ENCODE measurements around the gene ASTN2.
A peak's percentile ranks its signal among the peaks of the same experiment; 100 is the strongest.

The ASTN2 gene

DNA sequence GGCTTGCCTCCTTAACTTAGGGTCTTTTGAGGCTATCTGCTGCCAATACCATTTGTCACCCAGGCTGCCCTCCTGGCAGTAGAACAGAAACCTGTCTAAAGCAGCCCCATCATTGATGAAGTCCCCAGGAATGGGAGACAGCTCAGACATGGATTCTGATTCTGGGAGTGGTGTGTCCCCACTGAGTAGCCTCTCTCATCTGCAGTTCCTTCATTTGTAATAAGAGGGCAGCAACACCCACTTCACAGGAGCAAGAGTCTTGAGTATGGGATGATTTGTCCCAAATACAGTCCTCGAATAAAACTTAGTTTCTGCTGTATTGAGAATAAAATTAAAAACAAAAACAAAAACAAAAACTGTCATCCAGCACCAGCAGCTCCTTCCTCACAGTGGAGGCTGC is 167.6 kb downstream of the ASTN2 start:
- TF ChIP-seq, protein P1, sequence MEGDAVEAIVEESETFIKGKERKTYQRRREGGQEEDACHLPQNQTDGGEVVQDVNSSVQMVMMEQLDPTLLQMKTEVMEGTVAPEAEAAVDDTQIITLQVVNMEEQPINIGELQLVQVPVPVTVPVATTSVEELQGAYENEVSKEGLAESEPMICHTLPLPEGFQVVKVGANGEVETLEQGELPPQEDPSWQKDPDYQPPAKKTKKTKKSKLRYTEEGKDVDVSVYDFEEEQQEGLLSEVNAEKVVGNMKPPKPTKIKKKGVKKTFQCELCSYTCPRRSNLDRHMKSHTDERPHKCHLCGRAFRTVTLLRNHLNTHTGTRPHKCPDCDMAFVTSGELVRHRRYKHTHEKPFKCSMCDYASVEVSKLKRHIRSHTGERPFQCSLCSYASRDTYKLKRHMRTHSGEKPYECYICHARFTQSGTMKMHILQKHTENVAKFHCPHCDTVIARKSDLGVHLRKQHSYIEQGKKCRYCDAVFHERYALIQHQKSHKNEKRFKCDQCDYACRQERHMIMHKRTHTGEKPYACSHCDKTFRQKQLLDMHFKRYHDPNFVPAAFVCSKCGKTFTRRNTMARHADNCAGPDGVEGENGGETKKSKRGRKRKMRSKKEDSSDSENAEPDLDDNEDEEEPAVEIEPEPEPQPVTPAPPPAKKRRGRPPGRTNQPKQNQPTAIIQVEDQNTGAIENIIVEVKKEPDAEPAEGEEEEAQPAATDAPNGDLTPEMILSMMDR (IDR thresholded peaks at IDR 0.05; ENCODE audit: insufficient read depth, low read length, poor library complexity, severe bottlenecking): peak; percentile 58
- no peaks in the 10 kb centered on the region for H3K36me3 ChIP-seq (ENCODE audit: control insufficient read depth, insufficient read depth, low read length)
- H3K4me3 ChIP-seq (replicated peaks; ENCODE audit: low read depth, low read length): no peak overlapping the region
- H3K27me3 ChIP-seq (replicated peaks; ENCODE audit: control insufficient read depth, insufficient read depth, low read length): no peaks in the 10 kb centered on the region; the same call in none of the 2 replicates
- no peak for DNase-seq (ENCODE audit: extremely low read depth, insufficient read length)

DNA sequence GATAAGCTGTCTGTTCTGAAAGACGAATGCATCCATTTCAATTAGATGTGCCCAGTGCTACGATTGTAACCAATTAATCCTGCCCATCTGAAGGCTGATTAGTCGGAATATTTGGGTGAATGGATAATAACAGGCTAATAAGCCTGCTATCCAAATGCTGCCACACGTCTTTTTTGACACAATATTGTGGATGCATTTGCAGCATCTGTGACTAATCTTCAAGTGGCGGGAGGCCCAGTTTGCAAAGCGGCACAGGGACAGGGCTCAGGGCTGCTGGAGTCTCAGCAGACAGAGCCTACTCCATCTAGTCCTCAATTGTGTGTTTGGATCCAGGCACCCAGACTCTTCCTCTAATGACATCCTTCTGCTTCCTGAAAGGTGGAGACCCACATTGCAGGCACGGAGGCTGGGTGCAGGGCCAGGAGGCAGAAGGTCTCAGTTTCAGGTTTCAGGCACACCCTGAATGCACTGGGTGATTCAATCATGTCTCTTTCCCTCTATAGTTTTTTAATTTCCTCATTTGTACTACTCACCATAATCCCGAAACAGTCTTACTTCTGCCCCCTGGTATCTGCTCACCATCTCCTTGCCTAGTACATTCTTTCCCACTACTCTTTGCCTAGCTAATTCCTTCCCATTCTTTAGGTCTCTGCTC is 169.6 kb downstream of the ASTN2 start:
- no peak for DNase-seq (ENCODE audit: extremely low read depth, insufficient read length)
- H3K36me3 ChIP-seq (ENCODE audit: control insufficient read depth, insufficient read depth, low read length): no peaks in the 10 kb centered on the region
- H3K27me3 ChIP-seq (replicated peaks; ENCODE audit: control insufficient read depth, insufficient read depth, low read length): no peaks in the 10 kb centered on the region; the same call in none of the 2 replicates
- H3K4me3 ChIP-seq (replicated peaks; ENCODE audit: low read depth, low read length): no peak overlapping the region
- TF ChIP-seq, protein P1 (IDR thresholded peaks at IDR 0.05; ENCODE audit: insufficient read depth, low read length, poor library complexity, severe bottlenecking): no peak

DNA sequence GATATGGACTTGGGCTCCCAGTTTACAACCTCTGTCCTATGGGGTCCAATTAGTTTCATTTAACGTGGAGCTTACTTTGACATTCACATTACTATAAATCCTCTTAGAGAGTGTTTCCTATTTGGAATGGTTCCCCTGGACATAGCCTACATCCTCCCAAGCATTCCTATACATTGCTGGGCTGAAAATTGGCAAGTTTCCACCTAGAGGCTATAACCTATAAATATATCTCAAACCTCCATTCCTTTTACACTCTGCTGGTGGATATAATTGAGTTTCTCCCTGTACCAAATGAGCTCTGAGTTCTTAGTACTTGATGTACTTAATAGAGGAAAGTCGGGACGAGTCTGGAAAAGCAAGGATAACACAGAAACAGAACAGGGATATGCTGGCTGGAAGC is 172.8 kb downstream of the ASTN2 start:
- H3K4me3 ChIP-seq (replicated peaks; ENCODE audit: low read depth, low read length): no peak overlapping the region
- no peak for DNase-seq (ENCODE audit: extremely low read depth, insufficient read length)
- H3K36me3 ChIP-seq (ENCODE audit: control insufficient read depth, insufficient read depth, low read length): no peaks in the 10 kb centered on the region
- H3K27me3 ChIP-seq (replicated peaks; ENCODE audit: control insufficient read depth, insufficient read depth, low read length): no peaks in the 10 kb centered on the region; the same call in 1 of the 2 replicates
- TF ChIP-seq, protein P1 (IDR thresholded peaks at IDR 0.05; ENCODE audit: insufficient read depth, low read length, poor library complexity, severe bottlenecking): no peak

DNA sequence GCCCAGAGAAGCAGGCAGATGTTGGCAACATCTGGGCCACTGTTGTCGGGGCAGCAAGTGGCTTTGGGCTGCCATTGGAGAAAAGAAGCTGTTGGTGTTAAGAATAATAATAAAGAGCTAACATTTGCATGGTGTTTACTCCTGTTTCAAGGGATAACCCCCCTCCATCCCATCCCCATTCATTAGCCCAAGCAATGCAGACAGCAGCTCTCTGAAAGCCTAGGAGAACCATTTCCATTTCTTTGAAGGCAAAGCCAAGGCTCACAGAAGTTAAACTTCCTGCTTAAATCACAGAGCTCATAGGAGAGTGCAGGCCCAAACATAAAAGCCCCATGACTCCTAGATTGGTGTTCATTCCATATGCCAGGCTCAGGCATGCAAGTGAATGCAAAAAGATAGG is 175.4 kb downstream of the ASTN2 start:
- H3K4me3 ChIP-seq (replicated peaks; ENCODE audit: low read depth, low read length): no peak overlapping the region
- H3K36me3 ChIP-seq (ENCODE audit: control insufficient read depth, insufficient read depth, low read length): no peaks in the 10 kb centered on the region
- no peak for DNase-seq (ENCODE audit: extremely low read depth, insufficient read length)
- H3K27me3 ChIP-seq (replicated peaks; ENCODE audit: control insufficient read depth, insufficient read depth, low read length): no peaks in the 10 kb centered on the region; the same call in 1 of the 2 replicates
- TF ChIP-seq, protein P1 (IDR thresholded peaks at IDR 0.05; ENCODE audit: insufficient read depth, low read length, poor library complexity, severe bottlenecking): no peak

DNA sequence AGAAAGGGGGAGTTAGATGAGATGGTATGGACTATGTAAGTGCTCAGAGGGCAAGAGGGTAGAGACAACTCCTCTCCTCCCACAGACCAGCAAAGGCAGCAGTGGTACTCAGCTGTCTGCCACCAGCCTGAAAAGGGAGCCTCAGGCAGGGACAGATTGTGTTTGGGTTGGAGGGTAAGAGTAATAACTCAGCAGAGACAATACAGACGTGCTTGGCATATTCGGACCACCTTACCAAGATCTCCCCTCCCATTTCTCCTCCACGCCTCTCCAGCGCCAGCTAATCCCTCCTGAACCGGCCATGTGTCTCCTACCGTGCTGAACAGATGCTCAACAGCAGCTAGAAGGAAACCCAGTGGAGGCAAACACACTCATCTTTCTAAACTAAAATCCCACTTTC is 180.8 kb downstream of the ASTN2 start:
- DNase-seq (ENCODE audit: extremely low read depth, insufficient read length): no peak
- no peak overlapping the region for H3K4me3 ChIP-seq (replicated peaks; ENCODE audit: low read depth, low read length)
- no peaks in the 10 kb centered on the region; the same call in 1 of the 2 replicates for H3K27me3 ChIP-seq (replicated peaks; ENCODE audit: control insufficient read depth, insufficient read depth, low read length)
- TF ChIP-seq, protein P1 (IDR thresholded peaks at IDR 0.05; ENCODE audit: insufficient read depth, low read length, poor library complexity, severe bottlenecking): no peak
- no peaks in the 10 kb centered on the region for H3K36me3 ChIP-seq (ENCODE audit: control insufficient read depth, insufficient read depth, low read length)

Measured in GM06990 (cell line).